ENCODE measurements around the gene CD33. TPM values are rescaled to one million over a fixed set of nuclear protein-coding genes. Genes with fewer than 3 reads are reported as not detected.

The CD33 gene
- total RNA-seq, 2 experiments from 2014 or later, result 7.7 to 10.6 TPM

DNA sequence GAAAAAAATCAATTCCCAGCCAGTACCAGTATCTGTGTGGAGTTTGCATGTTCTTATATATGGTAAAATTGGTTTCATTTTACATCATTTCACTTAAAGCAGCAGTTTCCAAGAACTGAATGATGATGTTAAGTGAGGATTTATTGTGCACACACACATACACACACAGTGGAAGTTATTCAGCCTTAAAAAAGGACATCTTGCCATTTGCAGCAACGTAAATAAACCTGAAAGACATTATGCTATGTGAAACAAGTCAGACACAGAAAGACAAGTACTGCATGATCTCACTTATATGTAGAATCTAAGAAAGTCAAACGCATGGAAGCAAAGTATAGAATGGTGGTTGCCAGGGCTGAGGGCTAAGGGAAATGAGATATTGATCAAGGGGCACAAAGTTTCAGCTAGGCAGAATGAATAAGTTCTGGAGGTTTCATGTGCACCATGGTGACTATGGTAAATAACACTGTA, 31.3 kb downstream of the CD33 start:
- no peak for DNase-seq
- Mint-ChIP-seq H3K4me3 (peak overlapping the region; percentile 57), H3K4me1 (peaks cover 61% of the 10 kb centered on the region), H3K36me3 (peaks cover 5% of the 10 kb centered on the region), H3K27ac (peak overlapping the region; percentile 82), H3K27me3 (peaks cover 9% of the 10 kb centered on the region), H3K9me3 (peaks cover 1% of the 10 kb centered on the region)
- POLR2A ChIA-PET, result no interaction called here
- peak; percentile 76 for ATAC-seq (ENCODE audit: low read depth)

DNA sequence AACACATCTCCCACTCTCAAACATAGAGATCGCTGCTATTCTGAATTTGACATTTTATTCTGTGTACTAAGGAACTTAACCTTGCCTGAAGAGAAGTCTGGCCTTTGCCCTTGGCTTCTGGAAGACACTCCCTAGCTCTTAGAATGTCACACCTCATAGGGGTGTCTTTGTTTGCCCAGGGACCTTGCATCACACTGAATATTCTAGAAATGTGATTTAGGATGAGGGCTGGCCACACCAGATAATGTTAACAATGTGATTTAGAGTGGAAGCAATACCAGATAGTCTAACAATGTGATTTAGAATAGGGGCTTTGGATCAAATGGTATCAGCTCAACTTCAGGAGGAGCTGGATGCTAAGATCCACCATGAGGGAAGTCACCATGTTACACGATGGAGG, 32.6 kb downstream of the CD33 start:
- ATAC-seq (ENCODE audit: low read depth) (no peak), DNase-seq (no peak)
- Mint-ChIP-seq H3K27ac (peak overlapping the region; percentile 51), H3K4me3 (peak overlapping the region; percentile 16), H3K4me1 (peaks cover 54% of the 10 kb centered on the region), H3K36me3 (peaks cover 2% of the 10 kb centered on the region), H3K27me3 (peaks cover 13% of the 10 kb centered on the region), H3K9me3 (no peaks in the 10 kb centered on the region)
- POLR2A ChIA-PET, result interaction anchor here (0.6 to 2.3 kb wide), 3 partner anchors 12 to 1554 kb away, joined by 3 to 9 read pairs (median 3); no protein-coding TSS in a partner anchor

DNA sequence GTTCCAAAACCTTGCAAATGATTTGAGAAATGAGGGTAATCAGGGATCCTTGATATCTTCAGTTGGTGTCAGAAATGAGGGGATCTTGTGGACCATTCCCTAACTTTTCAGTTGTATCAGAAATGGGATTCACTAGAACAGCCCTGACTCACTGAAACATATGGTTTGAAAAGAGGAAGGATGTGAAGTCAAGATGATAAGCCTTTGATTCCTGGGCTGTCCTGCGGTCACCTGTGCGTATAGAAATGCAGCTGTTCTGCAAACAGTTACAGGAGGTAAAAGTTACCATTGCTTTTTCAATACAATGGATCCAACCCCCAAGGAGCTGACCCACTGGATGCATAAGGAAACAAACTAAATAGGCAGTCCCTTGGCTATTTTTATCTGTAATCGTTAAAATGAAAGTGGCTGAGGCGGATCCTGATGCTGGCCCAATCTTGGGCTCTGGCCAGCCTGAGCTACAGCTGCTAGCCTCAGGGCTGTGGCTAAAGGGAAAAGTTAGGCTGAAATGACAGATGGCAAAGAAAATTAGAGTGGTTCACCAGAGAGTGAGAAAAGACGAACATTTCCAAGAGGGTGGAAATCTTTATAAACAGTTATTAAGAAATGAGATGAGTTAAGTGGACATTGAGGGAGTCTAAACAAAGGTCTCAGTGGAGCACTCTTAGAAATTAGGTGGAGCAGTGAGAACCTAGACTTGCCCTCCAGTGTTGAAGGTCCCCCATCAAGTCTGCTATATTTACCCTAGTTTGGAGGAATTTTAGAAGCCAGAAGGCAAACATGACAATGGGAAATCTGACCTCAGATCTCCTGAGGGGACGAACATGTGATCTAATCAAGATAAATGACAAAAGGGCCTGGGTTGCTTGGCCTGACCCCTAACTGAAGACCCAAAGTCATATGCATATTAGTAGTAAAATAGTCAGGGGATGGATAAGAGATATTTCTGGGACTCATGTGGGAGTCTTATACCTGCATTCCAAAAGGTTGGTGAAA, 33.6 kb downstream of the CD33 start:
- Mint-ChIP-seq H3K36me3 (no peaks in the 10 kb centered on the region), H3K4me3 (peak overlapping the region; percentile 43), H3K9me3 (no peaks in the 10 kb centered on the region), H3K4me1 (peaks cover 44% of the 10 kb centered on the region), H3K27ac (peak overlapping the region; percentile 65), H3K27me3 (peaks cover 17% of the 10 kb centered on the region)
- ATAC-seq (ENCODE audit: low read depth), result no peak
- POLR2A ChIA-PET, result interaction anchor here (0.6 to 2.3 kb wide), 4 partner anchors 13 to 1555 kb away, joined by 3 to 9 read pairs (median 3); no protein-coding TSS in a partner anchor
- no peak for DNase-seq

DNA sequence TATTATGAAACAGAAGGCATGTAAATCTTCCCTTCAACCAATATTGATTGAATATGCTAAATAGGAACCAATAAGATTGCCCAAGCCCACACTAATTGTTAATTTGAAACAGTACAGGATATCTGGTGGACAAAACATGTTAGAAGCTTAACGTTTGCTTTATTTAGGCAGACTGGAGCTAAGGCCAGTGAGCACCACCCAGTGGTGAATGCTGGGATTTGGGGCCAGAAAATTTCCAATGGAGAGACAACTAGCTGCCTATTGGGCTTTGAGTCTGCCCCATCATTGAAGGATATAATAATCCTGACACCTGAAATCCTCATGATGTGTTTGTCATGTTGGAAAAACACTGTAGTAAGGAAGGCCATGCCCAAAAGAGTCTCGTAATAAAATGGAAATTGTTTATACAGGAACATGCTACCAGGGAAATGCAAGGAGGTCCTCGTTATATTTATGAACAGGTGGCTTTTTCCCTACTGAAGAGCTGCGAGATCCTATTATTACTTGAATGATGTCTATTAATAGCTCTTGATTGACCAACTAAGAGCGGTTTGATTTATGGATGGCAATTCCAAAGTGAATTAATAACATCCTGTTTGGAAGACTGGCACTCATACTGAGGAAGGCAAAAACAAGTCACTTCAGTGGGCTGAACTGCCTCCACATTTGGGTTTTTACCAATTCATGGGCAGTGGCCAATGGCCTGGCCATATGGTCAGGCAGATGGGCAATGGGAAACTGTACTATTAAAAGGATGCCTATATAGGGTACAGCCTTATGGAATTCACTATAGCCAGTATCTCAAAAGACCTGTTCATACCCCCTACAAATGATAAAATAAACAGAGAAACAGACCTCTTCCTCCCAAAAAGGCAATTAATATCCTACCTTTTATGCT, 34.7 kb downstream of the CD33 start:
- H3K4me3 Mint-ChIP-seq, result no peak overlapping the region
- peaks cover 17% of the 10 kb centered on the region for H3K27me3 Mint-ChIP-seq
- H3K27ac Mint-ChIP-seq, result no peak overlapping the region
- peaks cover 37% of the 10 kb centered on the region for H3K4me1 Mint-ChIP-seq
- H3K9me3 Mint-ChIP-seq, result no peaks in the 10 kb centered on the region
- peak; percentile 62 for DNase-seq
- ATAC-seq (ENCODE audit: low read depth), result peak; percentile 38
- POLR2A ChIA-PET, result interaction anchor here (1.0 kb wide), 1 partner anchor 101 kb away, joined by 3 read pairs; no protein-coding TSS in a partner anchor
- no peaks in the 10 kb centered on the region for H3K36me3 Mint-ChIP-seq

DNA sequence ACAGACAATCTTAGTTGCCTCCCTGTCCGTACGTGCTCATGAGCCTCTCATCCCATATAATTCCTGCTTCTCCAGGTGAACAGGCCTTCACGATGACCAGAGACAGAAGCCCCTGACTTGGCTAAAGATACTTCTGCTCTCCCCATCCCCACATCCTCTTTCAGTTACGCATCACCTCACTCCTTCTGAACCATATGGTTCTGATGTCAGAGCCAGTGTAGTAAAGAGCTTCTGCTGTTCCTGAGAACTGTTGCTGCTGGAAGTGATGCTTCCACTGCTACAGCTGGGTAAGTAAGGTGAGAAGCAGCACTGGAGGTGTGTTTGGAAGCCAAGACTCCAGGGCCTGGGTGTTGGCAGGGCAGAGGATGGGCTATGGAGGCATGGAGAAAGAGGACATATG, 38.9 kb downstream of the CD33 start:
- POLR2A ChIA-PET, result no interaction called here
- Mint-ChIP-seq H3K27me3 (peaks cover 14% of the 10 kb centered on the region), H3K27ac (no peak overlapping the region), H3K36me3 (no peaks in the 10 kb centered on the region), H3K4me1 (peaks cover 11% of the 10 kb centered on the region), H3K4me3 (no peak overlapping the region), H3K9me3 (no peaks in the 10 kb centered on the region)
- no peak for ATAC-seq (ENCODE audit: low read depth)
- no peak for DNase-seq

DNA sequence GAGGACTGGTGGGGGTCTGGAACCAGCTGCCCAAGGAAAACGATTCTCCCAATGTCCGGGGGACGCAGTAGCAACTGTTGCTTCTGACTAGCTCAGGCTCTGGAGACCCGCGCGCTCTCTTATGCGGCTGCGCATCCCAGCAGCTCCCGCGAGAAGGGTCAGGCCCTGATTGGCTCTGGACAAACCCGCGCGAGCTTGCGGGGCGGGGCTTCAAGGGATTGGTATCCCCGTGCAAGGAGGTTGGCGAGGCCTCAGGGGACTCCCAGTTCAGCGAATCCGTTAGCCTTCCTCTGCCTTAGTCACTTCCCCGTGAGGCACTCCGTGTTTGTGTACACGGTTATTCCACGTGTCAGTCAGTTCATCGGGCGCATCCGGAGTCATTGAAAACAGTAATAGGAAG, 46.2 kb downstream of the CD33 start:
- DNase-seq (no peak), ATAC-seq (ENCODE audit: low read depth) (no peak)
- POLR2A ChIA-PET, result no interaction called here
- no peak overlapping the region for H3K4me3 Mint-ChIP-seq
- H3K27ac Mint-ChIP-seq, result no peak overlapping the region
- peaks cover 12% of the 10 kb centered on the region for H3K4me1 Mint-ChIP-seq
- no peaks in the 10 kb centered on the region for H3K36me3 Mint-ChIP-seq
- H3K27me3 Mint-ChIP-seq, result peaks cover 14% of the 10 kb centered on the region
- H3K9me3 Mint-ChIP-seq, result no peaks in the 10 kb centered on the region

DNA sequence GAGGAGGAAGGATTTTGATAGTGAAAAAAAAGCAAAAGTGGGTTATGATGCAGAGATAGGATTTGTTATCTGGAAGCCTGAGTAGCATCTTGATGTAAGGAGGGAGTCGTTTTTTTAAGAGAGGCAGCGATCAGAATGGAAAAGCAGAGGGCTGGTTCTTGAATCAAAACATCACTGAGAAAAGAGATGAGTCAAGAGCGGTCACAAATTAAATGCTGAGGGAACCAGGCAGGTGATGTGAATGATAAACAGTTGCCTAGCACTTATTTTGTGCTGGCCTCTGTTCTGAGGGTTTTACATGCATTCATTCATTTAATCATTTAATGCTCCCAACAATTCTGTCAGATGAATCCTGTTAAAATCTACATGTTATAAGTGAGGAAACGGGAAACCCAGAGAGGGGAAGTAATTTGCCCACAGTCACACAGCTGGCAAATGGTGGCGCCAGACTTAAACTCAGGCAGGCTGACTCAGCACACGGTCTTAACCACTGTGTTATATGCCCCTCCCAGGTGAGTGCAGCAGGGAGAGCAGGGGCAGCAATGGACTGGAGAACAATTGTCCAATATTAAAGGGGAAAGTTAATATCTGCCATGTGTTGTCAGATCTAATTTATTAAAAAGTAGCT, 47.4 kb downstream of the CD33 start:
- POLR2A ChIA-PET, result no interaction called here
- no peak for ATAC-seq (ENCODE audit: low read depth)
- peaks cover 8% of the 10 kb centered on the region for H3K4me1 Mint-ChIP-seq
- H3K9me3 Mint-ChIP-seq, result no peaks in the 10 kb centered on the region
- peaks cover 14% of the 10 kb centered on the region for H3K27me3 Mint-ChIP-seq
- H3K36me3 Mint-ChIP-seq, result no peaks in the 10 kb centered on the region
- no peak for DNase-seq
- no peak overlapping the region for H3K4me3 Mint-ChIP-seq
- no peak overlapping the region for H3K27ac Mint-ChIP-seq

DNA sequence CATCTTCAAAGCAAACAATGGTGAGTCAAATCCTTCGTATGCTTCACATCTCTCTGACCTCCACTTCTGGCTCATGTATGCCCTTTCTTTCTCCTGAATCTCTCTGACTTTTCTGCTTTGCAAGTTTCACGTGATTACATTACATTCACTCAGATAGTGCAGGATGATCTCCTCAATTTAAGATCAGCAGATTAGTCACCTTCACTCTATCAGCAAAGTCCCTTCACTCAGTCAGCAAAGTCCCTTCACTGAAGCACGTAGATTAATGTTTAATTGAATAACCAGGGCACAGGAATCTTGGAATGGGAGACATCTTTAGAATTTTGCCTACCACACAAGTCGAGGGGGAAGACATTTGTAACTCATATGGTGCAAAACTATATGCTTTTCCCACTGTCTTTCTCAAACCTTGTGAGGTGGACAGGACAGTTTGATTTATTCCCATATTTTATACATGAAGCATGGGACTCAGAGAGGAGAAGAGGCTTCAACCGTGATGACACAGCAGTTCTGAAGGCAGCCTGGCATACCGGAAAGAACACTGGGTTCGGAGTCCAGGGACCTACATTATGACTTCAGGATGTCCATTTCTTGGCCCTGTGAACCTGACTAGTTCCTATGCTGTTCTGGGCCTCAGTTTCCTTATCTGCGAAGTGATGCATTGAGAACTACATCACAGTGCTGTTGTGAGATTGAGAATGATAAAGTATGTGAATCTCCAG, 49.3 kb downstream of the CD33 start:
- Mint-ChIP-seq H3K4me3 (no peak overlapping the region), H3K9me3 (no peaks in the 10 kb centered on the region), H3K36me3 (no peaks in the 10 kb centered on the region), H3K27me3 (peaks cover 23% of the 10 kb centered on the region), H3K4me1 (peaks cover 8% of the 10 kb centered on the region), H3K27ac (no peak overlapping the region)
- POLR2A ChIA-PET, result no interaction called here
- ATAC-seq (ENCODE audit: low read depth) (no peak), DNase-seq (no peak)

DNA sequence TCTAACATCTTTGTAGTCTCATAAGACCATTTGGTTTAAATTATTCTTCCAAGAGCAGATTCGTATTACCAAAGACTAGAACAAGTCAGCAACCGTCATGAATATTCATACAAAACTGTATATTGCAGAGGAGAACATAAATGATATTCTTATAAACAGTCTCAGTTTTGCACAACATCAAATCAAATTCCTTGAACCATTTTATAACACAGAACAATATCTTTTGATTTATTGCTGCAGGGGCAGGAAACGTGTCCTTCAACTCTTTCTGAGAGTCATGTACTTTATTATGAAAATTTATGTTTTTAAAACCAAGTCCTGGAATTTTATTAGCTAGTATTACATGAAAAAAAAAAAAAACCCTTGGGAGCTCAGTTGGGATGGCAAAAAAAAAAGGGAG, 52.2 kb downstream of the CD33 start:
- H3K27ac Mint-ChIP-seq, result no peak overlapping the region
- H3K27me3 Mint-ChIP-seq, result peaks cover 29% of the 10 kb centered on the region
- DNase-seq (no peak), ATAC-seq (ENCODE audit: low read depth) (no peak)
- POLR2A ChIA-PET, result no interaction called here
- H3K4me3 Mint-ChIP-seq, result no peak overlapping the region
- peaks cover 5% of the 10 kb centered on the region for H3K4me1 Mint-ChIP-seq
- no peaks in the 10 kb centered on the region for H3K36me3 Mint-ChIP-seq
- peaks cover 7% of the 10 kb centered on the region for H3K9me3 Mint-ChIP-seq

DNA sequence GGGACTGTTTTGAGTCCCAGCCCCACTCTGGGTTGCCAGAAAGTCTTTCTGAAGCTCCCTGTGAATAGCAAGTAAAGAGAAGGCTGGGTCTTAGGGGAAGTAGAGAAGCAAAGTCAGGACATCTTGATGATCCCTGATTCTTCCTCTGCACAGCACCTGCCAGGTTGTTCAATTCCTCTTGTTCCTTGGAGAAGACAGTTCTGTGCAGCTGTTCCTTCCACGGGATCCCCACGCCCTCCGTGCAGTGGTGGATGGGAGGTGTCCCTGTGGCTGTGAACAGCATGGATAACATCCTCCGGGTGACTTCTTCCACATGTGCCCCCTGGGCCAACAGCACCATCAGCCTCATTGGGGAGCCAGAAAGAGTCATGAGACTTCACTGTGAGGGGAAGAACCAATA, 57.5 kb downstream of the CD33 start:
- peaks cover 40% of the 10 kb centered on the region for H3K27me3 Mint-ChIP-seq
- H3K27ac Mint-ChIP-seq, result no peak overlapping the region
- DNase-seq, result no peak
- H3K36me3 Mint-ChIP-seq, result no peaks in the 10 kb centered on the region
- no peak for ATAC-seq (ENCODE audit: low read depth)
- no peaks in the 10 kb centered on the region for H3K4me1 Mint-ChIP-seq
- POLR2A ChIA-PET, result no interaction called here
- H3K4me3 Mint-ChIP-seq, result no peak overlapping the region
- peaks cover 7% of the 10 kb centered on the region for H3K9me3 Mint-ChIP-seq

DNA sequence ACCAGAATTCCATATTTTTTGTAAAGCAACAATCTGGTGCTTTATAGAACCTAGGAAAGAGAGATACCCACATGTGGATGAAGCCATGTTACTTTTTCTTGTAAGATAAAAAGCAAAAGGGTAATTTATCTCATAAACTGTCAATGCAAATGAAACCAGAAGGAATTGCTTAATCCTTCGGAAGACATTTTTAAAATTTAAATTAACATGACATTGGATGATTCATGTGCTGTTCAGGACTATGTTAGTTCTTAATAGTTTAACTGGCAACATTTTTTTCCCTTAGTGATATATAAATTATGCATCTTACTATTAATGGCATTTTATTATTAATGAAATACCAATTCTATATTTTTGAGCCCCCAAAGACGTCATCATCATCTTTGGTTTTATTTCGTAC, 60.8 kb downstream of the CD33 start:
- no peaks in the 10 kb centered on the region for H3K4me1 Mint-ChIP-seq
- H3K27me3 Mint-ChIP-seq, result peaks cover 20% of the 10 kb centered on the region
- H3K36me3 Mint-ChIP-seq, result no peaks in the 10 kb centered on the region
- peaks cover 3% of the 10 kb centered on the region for H3K9me3 Mint-ChIP-seq
- H3K27ac Mint-ChIP-seq, result no peak overlapping the region
- ATAC-seq (ENCODE audit: low read depth) (no peak), DNase-seq (no peak)
- POLR2A ChIA-PET, result no interaction called here
- H3K4me3 Mint-ChIP-seq, result no peak overlapping the region
